Measurements from ENCODE around the gene DUSP5.
A peak's percentile ranks its signal among the peaks of the same experiment; 100 is the strongest.

The DUSP5 gene

GRCh38 chr10:110546077-110546476 lies 48.4 kb downstream of the DUSP5 start:
- DNase-seq (ENCODE audit: low read depth in 2 of 2), result no peak

GRCh38 chr10:110546499-110547110 lies 48.9 kb downstream of the DUSP5 start:
- no peak for DNase-seq (ENCODE audit: low read depth in 2 of 2)

DNA sequence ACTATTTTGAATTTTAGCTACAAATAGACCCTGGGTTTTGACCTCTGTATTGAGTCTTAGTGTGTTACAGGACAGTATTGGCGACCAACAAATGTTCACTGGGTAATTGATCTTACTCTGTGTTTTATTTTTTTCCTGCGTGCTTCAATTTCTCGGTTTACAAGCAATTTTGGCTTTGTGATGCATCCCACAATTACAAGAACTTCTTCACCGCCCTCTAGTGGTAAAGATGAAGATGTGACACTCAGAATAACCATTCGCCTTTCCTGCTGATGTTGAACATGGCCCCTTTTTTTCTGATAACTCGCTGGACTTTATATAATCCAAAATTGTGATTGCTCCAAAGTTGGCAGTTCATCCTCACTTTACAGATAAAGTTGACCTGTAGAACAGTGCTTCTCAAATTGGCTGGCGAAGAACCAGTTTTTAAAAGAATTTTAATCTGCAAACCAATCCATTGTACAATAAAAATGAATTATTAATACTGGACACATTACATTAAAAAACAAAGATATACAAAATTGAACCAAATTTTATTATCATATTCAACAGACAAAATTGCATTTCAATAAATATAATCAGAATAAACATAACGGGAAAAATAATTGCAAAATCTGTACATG lies 49.5 kb downstream of the DUSP5 start:
- DNase-seq (ENCODE audit: low read depth in 2 of 2), result no peak

GRCh38 chr10:110548002-110548401 lies 50.3 kb downstream of the DUSP5 start:
- DNase-seq (ENCODE audit: low read depth in 2 of 2), result no peak

DNA sequence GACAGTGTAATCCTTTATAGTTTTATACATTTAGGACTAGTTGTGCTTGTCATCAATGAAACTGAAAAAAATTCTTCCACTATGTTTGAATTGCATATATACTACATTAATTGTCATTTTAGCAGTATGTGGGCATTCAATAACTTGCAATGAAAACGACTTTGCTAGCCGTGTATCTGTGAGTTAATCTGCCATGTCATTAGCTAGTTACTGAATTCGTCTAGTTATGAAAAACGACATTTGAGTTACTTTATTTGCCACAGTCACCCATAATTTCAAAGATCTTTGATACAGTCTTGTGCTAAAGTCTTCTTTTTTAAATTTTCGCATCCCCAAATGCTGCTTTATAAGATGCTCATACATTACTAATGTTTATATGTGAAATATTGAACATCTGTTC lies 51.5 kb downstream of the DUSP5 start:
- DNase-seq (ENCODE audit: low read depth in 2 of 2), result no peak

DNA sequence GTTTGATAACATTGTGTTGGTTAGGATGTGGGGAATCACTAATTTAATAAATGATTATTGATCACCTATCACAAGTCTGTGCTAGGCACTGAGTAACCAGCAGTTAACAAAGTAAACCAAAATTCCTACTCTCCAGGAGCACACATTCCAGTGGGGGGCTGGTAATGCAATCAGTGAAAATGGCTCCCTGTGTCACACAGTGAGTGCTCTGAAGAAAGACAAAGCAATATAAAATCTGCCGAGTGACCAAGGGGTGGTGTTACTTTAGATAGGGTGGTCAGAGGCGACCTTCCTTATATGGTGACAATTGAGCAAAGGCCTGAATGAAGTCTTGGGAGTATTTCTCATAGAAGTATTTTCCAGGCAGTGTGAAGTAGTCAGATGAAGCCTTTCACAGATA lies 56.2 kb downstream of the DUSP5 start:
- no peak for DNase-seq (ENCODE audit: low read depth in 2 of 2)

DNA sequence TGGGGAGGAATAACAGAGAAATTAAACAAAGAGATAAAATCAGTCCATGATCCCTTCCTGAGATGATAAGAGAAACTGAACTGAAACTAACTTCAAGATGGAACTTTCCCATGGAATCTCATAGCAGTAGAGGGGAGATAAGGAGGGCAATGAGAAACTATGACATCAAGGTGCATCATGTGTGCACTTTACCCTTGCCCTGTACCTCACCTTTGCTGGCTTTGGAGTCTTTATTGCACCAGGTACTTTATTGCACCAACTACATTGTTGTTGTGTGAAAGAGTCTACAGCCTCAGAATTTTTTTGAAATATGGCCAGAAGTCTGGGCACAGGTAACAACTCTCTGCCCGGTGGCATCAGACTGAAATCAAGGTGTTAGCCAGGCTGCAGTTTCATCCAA lies 58.6 kb downstream of the DUSP5 start:
- no peak for DNase-seq (ENCODE audit: low read depth in 2 of 2)

DNA sequence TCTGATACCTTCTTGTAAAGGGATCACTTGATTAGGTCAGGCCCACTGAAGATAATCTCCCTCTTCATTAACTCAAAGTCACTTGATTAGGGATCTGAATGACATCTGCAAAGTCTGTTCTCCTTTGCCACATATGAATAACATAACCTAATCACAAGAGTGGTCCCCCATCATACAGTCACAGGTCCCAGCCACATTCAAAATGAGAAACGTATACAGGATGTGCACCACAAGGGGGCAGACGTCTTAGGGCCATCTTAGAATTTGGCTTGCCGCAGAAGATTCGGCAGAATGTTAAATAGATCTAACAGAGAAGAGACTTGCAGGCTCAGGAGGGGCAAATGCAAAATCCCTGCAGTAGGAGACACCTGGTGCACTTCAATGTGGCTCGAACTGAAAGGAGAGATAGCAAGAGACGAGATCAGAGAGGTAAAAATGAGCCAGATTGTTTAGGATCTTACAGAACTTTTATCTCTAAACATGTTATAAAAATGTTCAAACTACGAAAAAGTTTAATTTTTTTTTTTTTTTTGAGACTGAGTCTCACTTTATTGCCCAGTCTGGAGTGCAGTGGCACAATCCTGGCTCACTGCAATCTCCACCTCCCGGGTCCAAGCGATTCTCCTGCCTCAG lies 59.4 kb downstream of the DUSP5 start:
- peak; percentile 32 to 43 for DNase-seq (ENCODE audit: low read depth in 2 of 2)

GRCh38 chr10:110558041-110558440 lies 60.3 kb downstream of the DUSP5 start:
- no peak for DNase-seq (ENCODE audit: low read depth in 2 of 2)

GRCh38 chr10:110560012-110560411 lies 62.3 kb downstream of the DUSP5 start:
- no peak for DNase-seq (ENCODE audit: low read depth in 2 of 2)
